ENCODE data around the gene MPHOSPH10. TPM values are rescaled to one million over a fixed set of nuclear protein-coding genes. Genes with fewer than 3 reads are reported as not detected.

The MPHOSPH10 gene
- total RNA-seq, 2 donors from 2014 or later, result 26.7 to 44.0 TPM

DNA sequence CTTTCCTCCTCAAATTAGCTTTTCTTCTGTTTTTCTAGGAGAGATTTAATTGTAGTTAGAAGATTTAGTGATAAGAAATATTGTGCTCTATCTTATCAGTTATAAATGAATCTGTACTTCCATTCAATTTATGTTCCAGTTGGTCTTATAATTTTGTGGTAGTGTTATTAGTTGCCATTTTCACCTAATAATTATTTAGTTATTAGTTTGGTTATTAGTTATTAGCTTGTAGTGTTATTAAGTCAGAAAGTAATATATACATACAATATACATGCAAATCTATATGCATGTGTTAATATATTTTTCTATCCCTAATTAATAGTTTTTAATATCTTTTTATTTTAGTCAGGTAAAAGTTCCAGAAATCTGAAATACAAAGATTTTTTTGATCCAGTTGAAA lies 3.2 kb downstream of the MPHOSPH10 start:
- no peaks in the 10 kb centered on the region for H3K27me3 Mint-ChIP-seq
- H3K27ac Mint-ChIP-seq, result no peak overlapping the region
- H3K36me3 Mint-ChIP-seq (ENCODE audit: low read depth), result no peaks in the 10 kb centered on the region
- H3K4me3 Mint-ChIP-seq, result no peak overlapping the region
- no peak for ATAC-seq (replicated peaks)
- H3K9me3 Mint-ChIP-seq, result no peaks in the 10 kb centered on the region
- H3K4me1 Mint-ChIP-seq, result no peaks in the 10 kb centered on the region

DNA sequence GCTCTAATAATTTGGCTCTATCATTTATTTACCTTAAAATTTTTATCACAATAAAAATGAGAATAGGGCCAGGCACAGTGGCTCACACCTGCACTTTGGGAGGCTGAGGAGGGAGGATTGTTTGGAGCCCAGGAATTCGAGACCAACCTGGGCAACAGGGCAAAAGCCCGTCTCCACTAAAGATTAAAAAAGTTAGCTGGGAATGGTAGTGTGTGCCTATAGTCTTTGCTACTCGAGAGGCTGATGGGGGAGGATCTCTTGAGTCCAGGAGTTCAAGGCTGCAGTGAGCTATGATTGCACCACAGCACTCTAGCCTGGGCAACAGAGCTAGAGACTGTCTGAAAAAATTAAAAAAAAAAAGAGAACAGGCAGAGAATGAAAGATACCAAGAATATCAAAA lies 5.7 kb downstream of the MPHOSPH10 start:
- no peaks in the 10 kb centered on the region for H3K27me3 Mint-ChIP-seq
- no peaks in the 10 kb centered on the region for H3K36me3 Mint-ChIP-seq (ENCODE audit: low read depth)
- no peaks in the 10 kb centered on the region for H3K9me3 Mint-ChIP-seq
- H3K4me1 Mint-ChIP-seq, result no peaks in the 10 kb centered on the region
- H3K27ac Mint-ChIP-seq, result no peak overlapping the region
- no peak overlapping the region for H3K4me3 Mint-ChIP-seq
- ATAC-seq (replicated peaks), result no peak

DNA sequence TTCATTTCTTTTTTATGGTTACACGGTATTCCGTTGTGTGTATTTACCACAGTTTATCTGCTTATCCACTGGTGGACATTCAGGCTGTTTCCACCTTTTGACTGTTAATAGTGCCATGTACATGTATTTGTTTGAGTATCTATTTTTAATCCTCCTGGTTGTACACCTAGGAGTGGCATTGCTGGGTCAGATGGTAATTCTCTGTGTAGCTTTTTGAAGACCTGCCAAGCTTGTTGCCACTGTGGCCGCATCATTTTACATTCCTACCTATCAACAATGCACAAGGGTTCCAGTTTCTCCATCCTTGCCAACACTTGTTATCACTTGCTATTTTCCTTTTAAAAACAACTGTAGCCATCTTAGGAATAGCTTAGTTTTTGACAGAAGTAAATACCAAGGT lies 13.3 kb downstream of the MPHOSPH10 start:
- Mint-ChIP-seq H3K36me3 (ENCODE audit: low read depth) (no peaks in the 10 kb centered on the region), H3K27ac (no peak overlapping the region), H3K9me3 (no peaks in the 10 kb centered on the region), H3K27me3 (no peaks in the 10 kb centered on the region), H3K4me3 (no peak overlapping the region), H3K4me1 (no peaks in the 10 kb centered on the region)
- no peak for ATAC-seq (replicated peaks)

DNA sequence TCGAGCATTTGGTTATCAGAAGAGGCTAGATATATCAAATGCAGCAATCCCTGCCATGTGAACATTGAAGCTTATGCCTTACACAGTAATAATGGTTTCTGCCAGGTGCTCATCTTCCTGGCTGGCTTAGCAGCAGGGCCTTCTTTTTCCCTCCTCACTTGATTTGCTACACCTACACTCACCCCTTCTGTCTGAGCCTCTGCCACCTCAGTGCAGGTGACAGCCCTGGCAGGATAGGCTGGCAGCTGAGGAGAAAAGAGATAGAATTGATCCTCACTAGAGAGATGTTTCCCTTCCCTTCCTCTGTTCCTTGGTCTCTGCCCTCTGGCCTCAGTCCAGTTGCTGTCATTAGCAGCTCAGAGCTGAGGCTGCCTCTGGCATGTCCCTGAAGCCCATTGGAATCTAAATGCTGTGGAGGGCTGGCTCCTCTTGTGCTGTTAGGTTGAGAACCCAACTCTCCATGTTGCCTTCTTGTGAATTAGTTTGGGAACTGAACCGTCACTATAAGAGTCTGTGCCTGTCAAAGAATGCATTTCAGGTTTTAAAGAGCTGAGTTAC lies 18.2 kb downstream of the MPHOSPH10 start:
- H3K4me1 Mint-ChIP-seq, result no peaks in the 10 kb centered on the region
- H3K4me3 Mint-ChIP-seq, result no peak overlapping the region
- no peak for ATAC-seq (replicated peaks)
- H3K36me3 Mint-ChIP-seq (ENCODE audit: low read depth), result no peaks in the 10 kb centered on the region
- no peaks in the 10 kb centered on the region for H3K27me3 Mint-ChIP-seq
- H3K9me3 Mint-ChIP-seq, result no peaks in the 10 kb centered on the region
- H3K27ac Mint-ChIP-seq, result no peak overlapping the region

DNA sequence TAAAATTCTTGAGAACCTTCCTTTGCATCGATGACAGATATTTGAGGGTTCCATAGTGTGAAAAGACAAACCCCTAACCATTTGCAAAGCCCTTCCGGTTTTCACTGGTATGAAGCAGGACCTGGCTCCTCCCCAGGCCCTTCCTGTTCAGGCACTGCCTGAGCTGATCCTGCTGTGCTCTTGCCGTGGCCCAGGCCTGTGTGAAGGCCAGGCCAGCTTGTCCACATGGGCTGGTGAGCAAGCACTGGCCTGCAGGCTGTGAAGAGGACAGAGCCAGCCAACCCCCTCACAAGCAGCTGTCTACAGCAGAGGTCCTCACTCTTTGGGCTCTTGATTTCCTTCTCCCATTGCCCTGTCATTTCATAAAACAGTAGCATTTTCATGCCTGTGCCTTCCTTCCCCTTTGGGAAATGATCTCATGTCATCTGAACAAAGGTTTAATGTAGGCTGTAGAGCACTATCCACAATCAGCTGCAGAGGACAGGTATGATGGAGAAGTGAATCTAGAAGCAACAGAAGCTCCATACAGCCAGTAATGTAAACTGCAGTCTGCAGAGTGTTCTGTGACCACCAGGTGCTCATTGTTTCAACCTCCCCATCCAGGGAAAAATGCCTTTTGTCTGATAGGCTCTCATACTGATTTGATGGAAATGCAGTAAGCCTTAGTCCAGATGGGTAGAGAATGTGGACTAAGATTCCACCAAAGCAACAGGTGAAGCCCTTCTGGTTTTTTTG lies 19.8 kb downstream of the MPHOSPH10 start:
- no peaks in the 10 kb centered on the region for H3K4me1 Mint-ChIP-seq
- peak overlapping the region; percentile 62 for H3K27ac Mint-ChIP-seq
- no peaks in the 10 kb centered on the region for H3K36me3 Mint-ChIP-seq (ENCODE audit: low read depth)
- no peaks in the 10 kb centered on the region for H3K27me3 Mint-ChIP-seq
- H3K9me3 Mint-ChIP-seq, result no peaks in the 10 kb centered on the region
- H3K4me3 Mint-ChIP-seq, result no peak overlapping the region
- no peak for ATAC-seq (replicated peaks)

DNA sequence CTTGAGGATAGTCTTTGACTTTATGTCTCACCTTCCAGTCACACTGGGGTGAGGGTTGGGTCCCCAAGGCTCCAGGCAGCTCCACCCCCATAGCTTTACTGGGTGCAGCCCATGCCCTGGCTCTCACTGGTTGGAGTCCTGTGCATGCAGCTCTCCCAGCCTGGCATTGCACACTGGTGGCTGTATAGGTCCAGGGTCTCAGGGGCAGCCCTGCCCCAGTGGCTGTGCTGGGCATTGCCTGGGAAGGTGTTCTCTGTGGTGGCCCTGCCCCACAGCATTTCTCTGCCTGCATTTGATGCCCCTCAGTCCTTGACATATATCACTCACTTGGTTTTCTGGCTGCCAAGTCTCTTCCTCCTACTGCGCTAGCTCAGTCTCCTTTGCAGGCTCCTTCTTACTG lies 21.2 kb downstream of the MPHOSPH10 start:
- H3K4me1 Mint-ChIP-seq, result no peaks in the 10 kb centered on the region
- ATAC-seq (replicated peaks), result no peak
- H3K27ac Mint-ChIP-seq, result no peak overlapping the region
- H3K9me3 Mint-ChIP-seq, result no peaks in the 10 kb centered on the region
- no peak overlapping the region for H3K4me3 Mint-ChIP-seq
- peaks cover 3% of the 10 kb centered on the region for H3K27me3 Mint-ChIP-seq
- no peaks in the 10 kb centered on the region for H3K36me3 Mint-ChIP-seq (ENCODE audit: low read depth)

DNA sequence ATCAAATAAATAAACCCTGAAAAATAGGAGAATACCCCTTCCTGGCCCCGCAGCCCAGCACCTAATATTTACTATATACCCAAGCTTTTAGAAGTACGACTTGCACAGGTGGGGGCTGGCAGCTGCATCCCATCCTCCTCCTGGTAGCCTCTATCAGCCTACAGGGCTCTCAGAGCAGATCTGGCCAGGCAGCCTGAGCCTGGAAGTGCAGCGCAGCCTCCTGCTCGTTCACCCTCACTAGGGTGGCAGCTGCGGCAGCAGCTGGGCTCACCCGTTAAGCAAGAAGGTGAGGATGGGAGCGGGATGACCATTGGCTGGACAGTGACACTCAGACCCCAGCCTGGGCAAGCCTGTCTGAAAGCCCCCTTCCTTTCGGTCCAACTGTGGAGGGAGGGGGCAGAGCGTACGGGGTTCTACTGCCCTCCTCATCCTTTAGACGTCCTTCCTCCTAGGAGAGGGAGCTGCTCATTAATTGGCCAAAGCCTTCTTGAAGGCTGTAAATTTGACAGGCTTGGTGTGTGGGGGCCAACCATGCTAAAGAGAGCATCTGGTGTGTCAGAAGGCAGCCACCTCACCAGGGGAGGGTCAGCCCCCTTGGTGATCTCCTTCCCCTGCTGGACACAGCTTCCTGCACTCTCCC lies 23.3 kb downstream of the MPHOSPH10 start:
- no peaks in the 10 kb centered on the region for H3K4me1 Mint-ChIP-seq
- H3K36me3 Mint-ChIP-seq (ENCODE audit: low read depth), result no peaks in the 10 kb centered on the region
- H3K27ac Mint-ChIP-seq, result no peak overlapping the region
- ATAC-seq (replicated peaks), result no peak
- H3K4me3 Mint-ChIP-seq, result no peak overlapping the region
- no peaks in the 10 kb centered on the region for H3K9me3 Mint-ChIP-seq
- peaks cover 3% of the 10 kb centered on the region for H3K27me3 Mint-ChIP-seq

DNA sequence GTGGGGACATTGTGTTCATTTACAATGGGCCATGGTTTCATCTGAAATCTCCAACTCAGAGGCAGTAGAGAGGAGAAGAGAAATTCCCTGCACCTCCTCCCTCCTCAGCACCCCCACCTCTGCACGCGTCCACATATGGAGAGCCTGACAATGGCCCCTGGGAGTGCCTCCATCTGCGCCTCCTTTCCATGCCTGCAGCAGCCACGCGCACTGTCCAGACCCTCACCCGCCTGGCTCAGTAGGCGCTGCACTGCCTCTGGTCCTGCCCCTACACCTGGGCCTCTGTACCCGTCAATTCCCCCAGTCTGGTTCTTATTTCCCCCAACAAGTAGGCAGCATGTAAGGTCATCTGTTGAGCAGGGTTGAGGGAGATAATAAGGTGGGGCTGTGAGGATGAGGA lies 23.8 kb downstream of the MPHOSPH10 start:
- no peaks in the 10 kb centered on the region for H3K4me1 Mint-ChIP-seq
- H3K4me3 Mint-ChIP-seq, result no peak overlapping the region
- no peaks in the 10 kb centered on the region for H3K9me3 Mint-ChIP-seq
- no peak for ATAC-seq (replicated peaks)
- no peaks in the 10 kb centered on the region for H3K36me3 Mint-ChIP-seq (ENCODE audit: low read depth)
- no peak overlapping the region for H3K27ac Mint-ChIP-seq
- H3K27me3 Mint-ChIP-seq, result peaks cover 3% of the 10 kb centered on the region

DNA sequence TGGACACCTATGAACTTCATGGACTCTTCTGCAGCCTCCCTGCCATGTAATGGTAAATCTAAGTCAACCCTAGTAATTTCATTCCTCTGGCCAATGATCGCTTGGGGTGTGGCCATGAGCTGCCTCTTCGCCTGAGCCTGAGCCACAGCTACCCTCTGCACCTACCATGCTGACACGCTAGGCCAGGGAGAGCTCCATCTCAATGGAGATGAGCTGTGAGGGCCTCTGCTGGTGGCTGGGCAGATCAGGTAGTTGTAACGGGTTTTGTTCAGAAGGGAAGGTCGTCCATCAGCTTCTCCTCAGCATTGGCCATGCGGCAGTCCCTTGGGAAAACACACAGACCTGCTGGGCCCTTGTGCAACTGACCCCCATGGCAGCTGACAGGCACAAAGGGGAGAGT lies 24.4 kb downstream of the MPHOSPH10 start:
- Mint-ChIP-seq H3K4me1 (no peaks in the 10 kb centered on the region), H3K27me3 (peaks cover 3% of the 10 kb centered on the region), H3K36me3 (ENCODE audit: low read depth) (no peaks in the 10 kb centered on the region), H3K4me3 (no peak overlapping the region), H3K27ac (no peak overlapping the region), H3K9me3 (no peaks in the 10 kb centered on the region)
- ATAC-seq (replicated peaks), result peak; percentile 65

DNA sequence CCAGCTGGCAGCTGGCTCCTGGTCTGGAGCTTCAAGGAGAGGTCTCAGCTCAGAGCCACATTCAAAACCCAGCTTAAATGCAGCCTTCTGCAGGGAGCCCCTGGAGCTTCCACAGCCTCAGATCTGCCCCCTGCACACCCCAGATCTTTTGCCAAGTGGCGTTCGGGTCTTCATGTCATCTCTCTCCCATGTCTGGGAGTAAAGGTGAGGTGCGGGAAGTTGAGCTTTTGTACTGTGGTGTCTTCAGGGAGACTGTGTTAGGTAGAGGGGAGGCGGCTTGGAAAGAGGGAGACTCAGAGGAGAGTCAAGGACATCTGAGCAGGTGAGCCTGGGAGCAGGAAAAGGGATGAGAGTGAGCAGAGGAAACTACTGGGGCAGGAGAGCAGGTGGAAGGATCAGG lies 25.4 kb downstream of the MPHOSPH10 start:
- H3K9me3 Mint-ChIP-seq, result no peaks in the 10 kb centered on the region
- H3K4me1 Mint-ChIP-seq, result no peaks in the 10 kb centered on the region
- no peak overlapping the region for H3K27ac Mint-ChIP-seq
- no peaks in the 10 kb centered on the region for H3K36me3 Mint-ChIP-seq (ENCODE audit: low read depth)
- peaks cover 3% of the 10 kb centered on the region for H3K27me3 Mint-ChIP-seq
- no peak for ATAC-seq (replicated peaks)
- H3K4me3 Mint-ChIP-seq, result no peak overlapping the region

DNA sequence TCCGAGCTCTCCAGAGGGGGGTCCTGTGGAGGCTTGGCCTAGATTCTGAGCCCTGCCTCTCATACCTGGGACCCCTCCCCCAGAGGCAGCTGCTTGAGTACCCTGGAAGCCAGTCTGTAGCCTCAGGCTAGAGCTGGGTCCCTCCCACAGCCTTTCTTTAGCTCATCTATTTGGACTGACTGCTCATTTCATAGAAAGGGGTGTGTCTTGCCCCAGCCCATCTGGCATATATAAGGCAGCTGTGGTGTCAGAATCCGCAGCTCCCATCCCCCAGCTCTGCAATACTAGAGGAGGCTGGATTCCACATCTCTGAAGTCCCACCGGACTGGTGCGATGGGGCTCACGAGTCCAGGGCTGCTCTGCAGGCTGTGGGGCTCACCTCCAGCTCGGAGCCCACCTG lies 26.1 kb downstream of the MPHOSPH10 start:
- no peak for ATAC-seq (replicated peaks)
- Mint-ChIP-seq H3K36me3 (ENCODE audit: low read depth) (no peaks in the 10 kb centered on the region), H3K27me3 (peaks cover 3% of the 10 kb centered on the region), H3K4me1 (no peaks in the 10 kb centered on the region), H3K27ac (no peak overlapping the region), H3K9me3 (no peaks in the 10 kb centered on the region), H3K4me3 (no peak overlapping the region)

DNA sequence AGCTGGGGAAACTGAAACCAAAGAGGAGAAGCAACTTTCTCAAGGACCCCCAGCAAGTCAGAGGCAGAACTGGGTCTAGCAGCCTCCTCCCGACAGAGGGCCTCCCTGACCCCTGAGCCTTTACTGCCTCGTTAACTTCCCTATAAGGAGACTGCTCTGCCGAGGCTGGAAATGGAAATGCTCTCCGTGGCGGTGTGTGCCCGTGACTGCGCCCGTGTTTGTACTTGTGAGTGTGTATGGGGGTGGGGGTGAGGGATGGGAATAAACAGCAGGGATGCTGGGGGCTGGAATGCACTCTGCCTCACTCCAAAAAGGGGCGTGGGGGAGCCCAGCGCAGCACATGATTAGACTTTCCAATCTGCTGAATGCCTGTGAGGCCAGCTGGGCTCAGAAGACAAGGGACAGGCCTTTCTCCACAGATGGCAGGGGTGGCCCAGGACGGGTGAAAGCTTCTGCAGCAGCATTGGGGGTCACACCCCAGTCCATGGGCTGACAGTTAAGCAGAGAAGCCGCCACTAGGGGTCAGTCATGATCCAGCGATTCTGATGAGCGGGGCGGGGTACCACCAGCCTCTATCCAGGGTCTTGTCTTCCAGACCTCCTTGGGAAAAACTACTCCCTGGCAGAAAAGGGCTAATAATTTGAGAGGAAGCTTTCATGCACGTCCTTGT lies 26.8 kb downstream of the MPHOSPH10 start:
- no peak overlapping the region for H3K27ac Mint-ChIP-seq
- ATAC-seq (replicated peaks), result peak; percentile 76
- H3K27me3 Mint-ChIP-seq, result peaks cover 6% of the 10 kb centered on the region
- no peak overlapping the region for H3K4me3 Mint-ChIP-seq
- no peaks in the 10 kb centered on the region for H3K9me3 Mint-ChIP-seq
- H3K4me1 Mint-ChIP-seq, result no peaks in the 10 kb centered on the region
- H3K36me3 Mint-ChIP-seq (ENCODE audit: low read depth), result no peaks in the 10 kb centered on the region

DNA sequence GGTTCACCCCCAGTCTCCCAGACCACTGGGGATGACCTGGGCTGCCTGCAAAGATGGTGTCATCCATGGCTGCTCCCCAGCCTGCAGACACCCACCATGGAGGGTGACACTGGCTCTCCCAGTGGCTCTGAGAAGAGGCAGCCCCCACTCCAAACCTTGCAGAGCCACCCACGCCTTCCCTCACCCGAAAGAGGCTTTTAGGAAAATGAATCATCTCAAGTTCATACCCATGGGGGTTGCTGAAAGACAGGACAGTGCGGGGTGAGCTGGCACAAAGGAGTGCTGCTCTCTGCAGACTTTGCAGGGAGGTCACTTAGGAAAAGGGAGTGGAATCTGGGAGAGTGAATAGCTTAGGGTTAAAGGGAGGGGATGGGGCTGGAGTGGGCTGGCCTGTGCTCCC lies 36.4 kb downstream of the MPHOSPH10 start:
- no peaks in the 10 kb centered on the region for H3K9me3 Mint-ChIP-seq
- H3K4me1 Mint-ChIP-seq, result no peaks in the 10 kb centered on the region
- peaks cover 21% of the 10 kb centered on the region for H3K27me3 Mint-ChIP-seq
- peak; percentile 44 for ATAC-seq (replicated peaks)
- no peaks in the 10 kb centered on the region for H3K36me3 Mint-ChIP-seq (ENCODE audit: low read depth)
- no peak overlapping the region for H3K4me3 Mint-ChIP-seq
- H3K27ac Mint-ChIP-seq, result no peak overlapping the region

DNA sequence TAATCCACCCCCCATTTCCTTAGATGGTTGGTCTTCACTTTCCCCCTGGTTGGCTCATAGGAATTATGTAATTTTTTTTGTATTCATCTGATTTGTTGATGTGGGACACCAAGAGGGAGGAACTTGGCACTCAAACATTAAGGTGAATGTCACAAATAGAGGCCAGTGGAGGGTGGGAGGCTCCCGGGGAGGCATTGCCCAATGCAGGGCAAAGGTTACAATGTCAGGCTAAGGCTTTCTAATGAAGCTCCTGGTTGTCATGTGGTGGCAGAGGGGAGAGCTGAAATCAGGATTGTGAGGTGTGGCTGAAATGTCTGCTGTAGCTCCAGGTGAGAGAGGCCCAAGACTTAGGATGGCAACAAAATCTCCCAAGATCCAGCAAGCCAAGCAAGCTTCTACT lies 42.7 kb downstream of the MPHOSPH10 start:
- ATAC-seq (replicated peaks), result no peak
- H3K9me3 Mint-ChIP-seq, result no peaks in the 10 kb centered on the region
- H3K27ac Mint-ChIP-seq, result no peak overlapping the region
- H3K27me3 Mint-ChIP-seq, result peaks cover 11% of the 10 kb centered on the region
- no peaks in the 10 kb centered on the region for H3K36me3 Mint-ChIP-seq (ENCODE audit: low read depth)
- H3K4me1 Mint-ChIP-seq, result no peaks in the 10 kb centered on the region
- no peak overlapping the region for H3K4me3 Mint-ChIP-seq

DNA sequence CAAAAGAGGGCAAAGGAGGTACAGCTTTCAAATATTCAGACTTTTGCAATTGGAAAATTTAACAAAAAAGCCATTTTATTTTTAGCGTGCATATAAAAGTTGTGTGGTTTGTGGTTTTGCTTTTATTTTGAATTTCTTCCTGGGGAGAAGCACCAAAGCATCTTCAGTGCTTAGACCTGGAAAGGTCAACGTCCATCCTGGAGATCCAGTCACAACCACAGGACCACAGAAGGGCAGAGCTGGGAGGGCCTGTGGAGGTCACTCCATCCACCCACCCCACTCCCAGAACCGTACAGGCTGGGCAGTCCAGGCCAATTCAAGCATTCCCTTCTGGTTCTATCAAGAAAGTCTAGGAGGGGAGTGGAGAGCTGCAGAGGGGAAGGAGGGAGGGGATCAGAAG lies 43.8 kb downstream of the MPHOSPH10 start:
- no peaks in the 10 kb centered on the region for H3K4me1 Mint-ChIP-seq
- H3K4me3 Mint-ChIP-seq, result no peak overlapping the region
- no peaks in the 10 kb centered on the region for H3K9me3 Mint-ChIP-seq
- H3K27ac Mint-ChIP-seq, result no peak overlapping the region
- H3K36me3 Mint-ChIP-seq (ENCODE audit: low read depth), result no peaks in the 10 kb centered on the region
- no peak for ATAC-seq (replicated peaks)
- H3K27me3 Mint-ChIP-seq, result peaks cover 13% of the 10 kb centered on the region

Data from activated T-helper 17 cell treated with anti-CD3 and anti-CD28 coated beads, Interleukin-2, amount 50 U/mL, for 72 hours (primary cell).